VCaP (cell line): ENCODE measurements around the gene LZTFL1.

Source experiments
- H3K27ac ChIP-seq: fragments of 450-650 bp; 2 replicates; pipeline ENCODE4 v1.5.1; 2017
- CTCF ChIP-seq: fragments of 450-650 bp; conservative IDR thresholded peaks from 2 replicates; pipeline ENCODE4 v1.5.1; 2017; ENCODE audit warnings: mild to moderate bottlenecking, moderate library complexity

LZTFL1 gene

GRCh38 chr3:45796902-45797637 is 44.8 kb downstream of the LZTFL1 start:
- no peak for TF ChIP-seq CTCF

GRCh38 chr3:45795882-45796765 is 45.8 kb downstream of the LZTFL1 start, which contains the start of gene SLC6A20:
SLC6A20 (minus strand) TSS chr3:45796536; CDS start chr3:45796419, 117 bp downstream.
- TF ChIP-seq CTCF: no peak
- H3K27ac ChIP-seq: no peak within 1 kb of the TSS

More at GRCh38 chr3:45796902-45797637, 44.8 kb downstream of the LZTFL1 start:
- no peak overlapping the region for H3K27ac ChIP-seq

- no peak for TF ChIP-seq CTCF
- no peak overlapping the region for H3K27ac ChIP-seq
Observed at GRCh38 chr3:45795509-45795881, 46.4 kb downstream of the LZTFL1 start.

GRCh38 chr3:45794660-45795059 is 47.3 kb downstream of the LZTFL1 start:
- TF ChIP-seq CTCF: no peak
- no peak overlapping the region for H3K27ac ChIP-seq

- no peak overlapping the region for H3K27ac ChIP-seq
- TF ChIP-seq CTCF: no peak
Observed at GRCh38 chr3:45794177-45794560, 47.8 kb downstream of the LZTFL1 start.

GRCh38 chr3:45793482-45794176 is 48.3 kb downstream of the LZTFL1 start:
- H3K27ac ChIP-seq: no peak overlapping the region
- no peak for TF ChIP-seq CTCF
